H1 (cell line): ENCODE measurements around the gene SPOCK3. TPM values are rescaled to one million over a fixed set of nuclear protein-coding genes. Genes with fewer than 3 reads are reported as not detected.

Experiments used
- CTCF ChIA-PET: fragments of 300-600 bp; sonication (Branson Sonifier 250); formaldehyde crosslinking; loops from one replicate; lab custom pipeline; 2021; ENCODE audit not compliant: partially characterized antibody; lab: Charles Lee
- POLR2A ChIA-PET: fragments of 300-600 bp; sonication (Branson Sonifier 250); formaldehyde crosslinking; loops from one replicate; lab custom pipeline; 2021; ENCODE audit warnings: inconsistent platforms; ENCODE audit not compliant: partially characterized antibody; lab: Charles Lee
- DNase-seq, 2 experiments: peaks; one replicate each; pipeline versions ENCODE4 v3.0.0 to v3.0.0-alpha.2; 2010 to 2022; ENCODE audit warnings: low spot score in 2 of 2, low read depth in 1 of 2, mixed read lengths in 1 of 2
- FAIRE-seq: peaks from 2 replicates; lab custom pipeline; 2011; peaks lifted over from hg19 to GRCh38; lab: Jason Lieb, UNC
- H2AFZ ChIP-seq: 2 replicates; pipeline ENCODE4 v1.8.1; 2012; ENCODE audit warnings: low read length, inconsistent platforms
- H2AK5ac ChIP-seq: 2 replicates; pipeline ENCODE4 v1.6.1; 2013; ENCODE audit warnings: low read depth, low read length
- H2BK120ac ChIP-seq: replicated peaks from 2 replicates; pipeline ENCODE3; 2013; ENCODE audit warnings: low read depth, low read length, inconsistent platforms
- H2BK12ac ChIP-seq: 2 replicates; pipeline ENCODE4 v1.6.1; 2013; ENCODE audit warnings: low read depth, low read length
- H2BK15ac ChIP-seq: 2 replicates; pipeline ENCODE4 v1.6.1; 2013; ENCODE audit warnings: low read length
- H2BK20ac ChIP-seq: 2 replicates; pipeline ENCODE4 v1.6.1; 2013; ENCODE audit warnings: low read length
- H2BK5ac ChIP-seq: 2 replicates; pipeline ENCODE4 v1.6.1; 2013; ENCODE audit warnings: low read depth, low read length
- H3K14ac ChIP-seq: 2 replicates; pipeline ENCODE4 v1.6.1; 2013; ENCODE audit warnings: inconsistent platforms; ENCODE audit not compliant: insufficient read length
- H3K18ac ChIP-seq: 2 replicates; pipeline ENCODE4 v1.6.1; 2013; ENCODE audit warnings: low read length; ENCODE audit errors: extremely low read depth
- H3K23ac ChIP-seq: 2 replicates; pipeline ENCODE4 v1.6.1; 2013; ENCODE audit warnings: inconsistent platforms; ENCODE audit not compliant: insufficient read length
- H3K23me2 ChIP-seq: 2 replicates; pipeline ENCODE4 v1.6.1; 2013; ENCODE audit warnings: low read depth, low read length
- H3K27ac ChIP-seq: 2 replicates; pipeline ENCODE4 v1.6.1; 2011; ENCODE audit warnings: low read depth, low read length, inconsistent platforms
- H3K27me3 ChIP-seq, 4 experiments: replicated peaks in 1 of 4; 1 replicate in 1 of 4; 2 replicates in 3 of 4; pipeline versions ENCODE4 v1.6.1 to v1.8.1; 2011 to 2013; ENCODE audit warnings: low read length in 3 of 4, mild to moderate bottlenecking in 3 of 4, inconsistent platforms in 2 of 4, mixed read lengths in 2 of 4, moderate library complexity in 1 of 4; ENCODE audit not compliant: control insufficient read depth in 3 of 4, insufficient read depth in 3 of 4; ENCODE audit errors: extremely low read depth in 1 of 4
- H3K36me3 ChIP-seq, 4 experiments: 2 replicates each; pipeline versions ENCODE4 v1.6.1 to v1.8.1; 2011 to 2013; ENCODE audit warnings: mild to moderate bottlenecking in 4 of 4, low read length in 3 of 4, moderate library complexity in 2 of 4, control low read depth in 1 of 4, inconsistent platforms in 1 of 4; ENCODE audit not compliant: insufficient read depth in 4 of 4, control insufficient read depth in 2 of 4
- H3K4ac ChIP-seq: replicated peaks from 2 replicates; pipeline ENCODE3; 2013; ENCODE audit warnings: low read length, low read depth, mixed read lengths, inconsistent platforms; ENCODE audit not compliant: insufficient read length
- H3K4me1 ChIP-seq, 4 experiments: replicated peaks in 1 of 4; 1 replicate in 1 of 4; 2 replicates in 3 of 4; pipeline versions ENCODE4 v1.6.1 to v1.8.1; 2011 to 2013; ENCODE audit warnings: low read length in 3 of 4, inconsistent platforms in 2 of 4, mixed read lengths in 1 of 4; ENCODE audit not compliant: insufficient read depth in 4 of 4, control insufficient read depth in 3 of 4
- H3K4me2 ChIP-seq, 2 experiments: 2 replicates each; pipeline versions ENCODE4 v1.6.1 to v1.8.1; 2011 to 2013; ENCODE audit warnings: low read depth in 2 of 2, low read length in 2 of 2, control low read depth in 1 of 2, inconsistent platforms in 1 of 2, mild to moderate bottlenecking in 1 of 2; ENCODE audit not compliant: insufficient read depth in 1 of 2
- H3K4me3 ChIP-seq, 4 experiments: fragments of 200-600, 300-600 bp in 1 of 4; sonication (generic), shearing (Covaris generic), sonication (Bioruptor Twin) in 1 of 4; 2 replicates each; pipeline versions ENCODE4 v1.5.1 to v1.8.1; 2011 to 2016; ENCODE audit warnings: low read length in 4 of 4, low read depth in 3 of 4, control low read depth in 2 of 4, inconsistent platforms in 2 of 4, mild to moderate bottlenecking in 2 of 4, mixed read lengths in 1 of 4, moderate library complexity in 1 of 4; ENCODE audit not compliant: insufficient read depth in 2 of 4; ENCODE audit errors: extremely low read depth in 1 of 4
- H3K56ac ChIP-seq: replicated peaks from 2 replicates; pipeline ENCODE3; 2013; ENCODE audit warnings: low read depth, mild to moderate bottlenecking, mixed read lengths, low read length, inconsistent platforms; ENCODE audit not compliant: insufficient read length
- H3K79me1 ChIP-seq: 2 replicates; pipeline ENCODE4 v1.6.1; 2013; ENCODE audit warnings: low read depth, low read length, control low read depth
- H3K79me2 ChIP-seq, 2 experiments: 2 replicates each; pipeline versions ENCODE4 v1.6.1 to v1.8.1; 2012 to 2013; ENCODE audit warnings: low read length in 2 of 2, mild to moderate bottlenecking in 2 of 2, inconsistent platforms in 1 of 2; ENCODE audit not compliant: insufficient read depth in 2 of 2, control insufficient read depth in 1 of 2
- H3K9ac ChIP-seq, 4 experiments: replicated peaks in 1 of 4; 1 replicate in 1 of 4; 2 replicates in 3 of 4; pipeline versions ENCODE4 v1.6.1 to v1.8.1; 2011 to 2013; ENCODE audit warnings: low read depth in 3 of 4, low read length in 3 of 4, control low read depth in 2 of 4, mild to moderate bottlenecking in 2 of 4, moderate library complexity in 2 of 4, inconsistent platforms in 1 of 4; ENCODE audit errors: extremely low read depth in 1 of 4
- H3K9me3 ChIP-seq, 2 experiments: 2 replicates each; pipeline versions ENCODE4 v1.6.1 to v1.8.1; 2012 to 2013; ENCODE audit warnings: mild to moderate bottlenecking in 2 of 2, moderate library complexity in 2 of 2, control low read depth in 1 of 2, inconsistent platforms in 1 of 2, low read depth in 1 of 2, low read length in 1 of 2, mixed read lengths in 1 of 2; ENCODE audit not compliant: insufficient read depth in 2 of 2
- H4K20me1 ChIP-seq, 2 experiments: replicated peaks in 1 of 2; 2 replicates each; pipeline versions ENCODE3 to v1.8.1; 2011 to 2013; ENCODE audit warnings: inconsistent platforms in 2 of 2, low read length in 2 of 2, mild to moderate bottlenecking in 1 of 2; ENCODE audit not compliant: insufficient read depth in 2 of 2, control insufficient read depth in 1 of 2
- H4K5ac ChIP-seq: 2 replicates; pipeline ENCODE4 v1.6.1; 2013; ENCODE audit warnings: low read length, low read depth, mixed read lengths, inconsistent platforms; ENCODE audit not compliant: insufficient read length
- H4K8ac ChIP-seq: 2 replicates; pipeline ENCODE4 v1.8.0; 2013; ENCODE audit warnings: mild to moderate bottlenecking, moderate library complexity, low read length, inconsistent platforms; ENCODE audit not compliant: insufficient read depth; ENCODE audit errors: extremely low read depth
- H4K91ac ChIP-seq: replicated peaks from 2 replicates; pipeline ENCODE3; 2013; ENCODE audit warnings: low read length, mixed read lengths, inconsistent platforms; ENCODE audit not compliant: insufficient read length
- EZH2 ChIP-seq: fragments of 200-600 bp; sonication (generic); IDR thresholded peaks from 2 replicates; pipeline ENCODE4 v1.7.1; 2012; ENCODE audit warnings: low read depth, mild to moderate bottlenecking, moderate library complexity, low read length, inconsistent platforms; ENCODE audit not compliant: severe bottlenecking
- HDAC6 ChIP-seq: IDR thresholded peaks from one replicate; pipeline ENCODE4 v1.7.1; 2012; ENCODE audit warnings: low read depth, mild to moderate bottlenecking, inconsistent platforms, low read length, moderate library complexity
- POU5F1 ChIP-seq: IDR thresholded peaks from 2 replicates; pipeline ENCODE4 v1.6.1; 2011; ENCODE audit warnings: low read depth, mild to moderate bottlenecking, low read length, moderate library complexity
- RXRA ChIP-seq: IDR thresholded peaks from 2 replicates; pipeline ENCODE4 v1.6.1; 2011; ENCODE audit warnings: low read depth, mild to moderate bottlenecking, low read length, moderate library complexity; ENCODE audit not compliant: insufficient read depth
- SIRT6 ChIP-seq: IDR thresholded peaks from one replicate; pipeline ENCODE4 v1.7.1; 2012; ENCODE audit warnings: low read length, inconsistent platforms
- SIX5 ChIP-seq: IDR thresholded peaks from 2 replicates; pipeline ENCODE4 v1.6.1; 2011; ENCODE audit warnings: mild to moderate bottlenecking, low read depth, low read length
- SP1 ChIP-seq: IDR thresholded peaks from 2 replicates; pipeline ENCODE4 v1.6.1; 2011; ENCODE audit warnings: low read depth, low read length
- WGBS, 2 experiments: shearing (Covaris generic) in 1 of 2; methylation state at CpG; one replicate each; pipeline versions ENCODE4 v1.1.6 to v1.1.7; 2013 to 2015; ENCODE audit warnings: low lambda C conversion rate in 2 of 2, mixed read lengths in 2 of 2, inconsistent platforms in 1 of 2, low coverage in 1 of 2, missing lambda C conversion rate in 1 of 2; ENCODE audit not compliant: insufficient replicate concordance in 2 of 2, insufficient coverage in 1 of 2, insufficient read length in 1 of 2; ENCODE audit errors: extremely low coverage in 1 of 2, missing lambda C conversion rate in 1 of 2; 5-methylcytosine and 5-hydroxymethylcytosine counted together
- polyA plus RNA-seq, 7 experiments: library from polyadenylated mRNA; depleted of rRNA in 3 of 7; stranded (reverse) in 5 of 7; unstranded in 2 of 7; fragments of >200 nt in 5 of 7; fragments of 200-250 nt in 2 of 7; gene quantifications; 1 replicate in 5 of 7; 2 replicates in 1 of 7; 4 replicates in 1 of 7; pipeline versions ENCODE4 v1.2.1 to v1.2.3, GENCODE V29; 2011 to 2013; ENCODE audit warnings: missing spikeins in 2 of 7, mixed read lengths in 2 of 7
- total RNA-seq: library from RNA; stranded (reverse); fragmentation: NEBNext Ultra II Directional; extraction: Animal tissue kit (Norgen Biotek cat#: 25700); gene quantifications from 2 replicates; pipeline ENCODE4 v1.2.1, GENCODE V29; 2021

Gene SPOCK3
- total and polyA plus RNA-seq, 2 of the 8 experiments (the other 6 are each of a cell fraction or from before 2014, with no cell fraction given), result 0.14 to 0.60 TPM

DNA sequence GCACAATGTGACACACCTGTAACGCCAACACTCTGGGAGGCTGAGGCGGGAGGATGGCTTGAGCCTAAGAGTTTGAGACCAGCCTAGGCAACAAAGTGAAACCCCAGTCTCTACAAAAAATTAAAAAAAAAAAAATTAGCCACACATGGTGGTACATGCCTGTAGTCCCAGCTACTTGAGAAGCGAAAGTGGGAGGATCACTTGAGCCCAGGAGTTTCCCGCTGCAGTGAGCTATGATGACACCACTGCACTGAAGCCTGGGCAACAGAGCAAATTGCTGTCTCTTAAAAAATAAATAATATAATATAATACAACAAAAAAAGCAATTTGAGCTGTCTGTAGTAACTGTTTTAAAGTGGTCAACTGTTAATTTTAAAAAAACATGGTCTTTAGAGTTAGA is 13.2 kb downstream of the SPOCK3 start:
- Histone ChIP-seq H2AFZ (no peak overlapping the region), H3K4ac (no peak overlapping the region), H3K79me1 (no peaks in the 10 kb centered on the region), H2BK5ac (no peak overlapping the region), H2BK120ac (no peak overlapping the region), H3K9ac (no peak overlapping the region), H3K79me2 (no peaks in the 10 kb centered on the region), H3K4me3 (no peak overlapping the region), H2BK12ac (no peak overlapping the region), H3K23me2 (no peaks in the 10 kb centered on the region), H3K56ac (no peak overlapping the region), H4K20me1 (no peaks in the 10 kb centered on the region), H2BK20ac (no peak overlapping the region), H4K8ac (no peak overlapping the region), H3K36me3 (no peaks in the 10 kb centered on the region), H3K23ac (no peak overlapping the region), H2BK15ac (no peak overlapping the region), H3K14ac (no peak overlapping the region), H3K27ac (no peak overlapping the region), H4K91ac (no peak overlapping the region), H2AK5ac (no peak overlapping the region), H3K27me3 (no peaks in the 10 kb centered on the region), H3K18ac (no peak overlapping the region), H3K4me2 (no peak overlapping the region), H3K9me3 (no peaks in the 10 kb centered on the region), H4K5ac (no peak overlapping the region), H3K4me1 (no peaks in the 10 kb centered on the region; a peak in 1 of 7 replicates)
- TF ChIP-seq HDAC6 (no peak), SIX5 (no peak), POU5F1 (no peak), SP1 (no peak), RXRA (no peak), EZH2 (no peak), SIRT6 (no peak)
- FAIRE-seq, result no peak
- WGBS, 2 experiments, result 92% methylated on average over 4 of the region's 4 CpGs; no CpG with 5 or more reads in 1 of the 2 experiments
- ChIA-PET CTCF (interaction anchor here (0.6 to 0.7 kb wide), 2 partner anchors 13 to 20 kb away, joined by 3 to 4 read pairs; partner anchors contain the start of gene SPOCK3), POLR2A (no interaction called here)
- DNase-seq, result no peak
